Suprapubic skin (tissue), 3 donors: Measurements from ENCODE around the gene ZNF784.

ENCODE experiments used
- POLR2AphosphoS5 ChIP-seq, 3 donors: sonication (generic); formaldehyde crosslinking; IDR thresholded peaks; one replicate each; pipeline ENCODE4 v1.6.1; 2017; ENCODE audit warnings: antibody characterized with exemption in 3 of 3
- TF ChIP-seq, protein P1 (sequence below), 2 donors: fragments of 200-600 bp in 1 of 2; fragments of 450-650 bp in 1 of 2; sonication (generic) in 1 of 2; IDR thresholded peaks; one replicate each; pipeline ENCODE4 v1.5.1; 2016 to 2019; ENCODE audit warnings: antibody characterized with exemption in 2 of 2, mild to moderate bottlenecking in 1 of 2, moderate library complexity in 1 of 2

DNA sequence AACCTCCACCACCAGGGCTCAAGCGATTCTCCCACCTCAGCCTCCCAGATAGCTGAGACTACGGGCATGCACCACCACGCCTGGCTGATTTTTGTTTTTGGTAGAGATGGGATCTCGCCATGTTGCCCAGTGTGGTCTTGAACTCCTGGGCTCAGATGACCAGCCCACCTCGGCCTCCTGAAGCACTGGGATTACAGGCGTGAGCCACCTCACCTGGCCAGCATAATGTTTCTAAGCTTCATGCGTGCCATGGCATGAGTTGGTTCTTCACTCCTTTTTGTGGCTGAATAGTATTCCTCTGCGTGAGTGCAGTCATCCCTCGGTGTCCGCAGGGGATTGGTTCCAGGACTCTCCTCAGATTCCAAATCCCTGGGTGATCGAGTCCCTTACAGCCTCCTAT is 39.5 kb downstream of the ZNF784 start:
- TF ChIP-seq, protein P1, sequence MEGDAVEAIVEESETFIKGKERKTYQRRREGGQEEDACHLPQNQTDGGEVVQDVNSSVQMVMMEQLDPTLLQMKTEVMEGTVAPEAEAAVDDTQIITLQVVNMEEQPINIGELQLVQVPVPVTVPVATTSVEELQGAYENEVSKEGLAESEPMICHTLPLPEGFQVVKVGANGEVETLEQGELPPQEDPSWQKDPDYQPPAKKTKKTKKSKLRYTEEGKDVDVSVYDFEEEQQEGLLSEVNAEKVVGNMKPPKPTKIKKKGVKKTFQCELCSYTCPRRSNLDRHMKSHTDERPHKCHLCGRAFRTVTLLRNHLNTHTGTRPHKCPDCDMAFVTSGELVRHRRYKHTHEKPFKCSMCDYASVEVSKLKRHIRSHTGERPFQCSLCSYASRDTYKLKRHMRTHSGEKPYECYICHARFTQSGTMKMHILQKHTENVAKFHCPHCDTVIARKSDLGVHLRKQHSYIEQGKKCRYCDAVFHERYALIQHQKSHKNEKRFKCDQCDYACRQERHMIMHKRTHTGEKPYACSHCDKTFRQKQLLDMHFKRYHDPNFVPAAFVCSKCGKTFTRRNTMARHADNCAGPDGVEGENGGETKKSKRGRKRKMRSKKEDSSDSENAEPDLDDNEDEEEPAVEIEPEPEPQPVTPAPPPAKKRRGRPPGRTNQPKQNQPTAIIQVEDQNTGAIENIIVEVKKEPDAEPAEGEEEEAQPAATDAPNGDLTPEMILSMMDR (IDR thresholded peaks at IDR 0.05) = no peak
- no peak for TF ChIP-seq POLR2AphosphoS5 (IDR thresholded peaks at IDR 0.05)
